Right renal cortex interstitium (tissue), 3 donors: ENCODE results near the gene PLA2G2A. TPM values are rescaled to one million over a fixed set of nuclear protein-coding genes. Genes with fewer than 3 reads are reported as not detected.
"Not testable (repeated sequence)": the region's sequence is repeated elsewhere in the genome, so short reads cannot be mapped to it uniquely, and the experiment has no call there.

Experiments used
- DNase-seq, 3 donors: peaks; one replicate each; pipeline ENCODE4 v3.0.0-alpha.2; 2013; ENCODE audit warnings: low read depth in 3 of 3, low spot score in 2 of 3
- polyA plus RNA-seq, 3 donors: library from polyadenylated mRNA; unstranded; fragments of 120-200 nt; gene quantifications; one replicate each; pipeline ENCODE4 v1.2.1, GENCODE V29; 2013; ENCODE audit not compliant: insufficient read length in 3 of 3

PLA2G2A gene
- polyA plus RNA-seq, 3 donors: not detected

DNA sequence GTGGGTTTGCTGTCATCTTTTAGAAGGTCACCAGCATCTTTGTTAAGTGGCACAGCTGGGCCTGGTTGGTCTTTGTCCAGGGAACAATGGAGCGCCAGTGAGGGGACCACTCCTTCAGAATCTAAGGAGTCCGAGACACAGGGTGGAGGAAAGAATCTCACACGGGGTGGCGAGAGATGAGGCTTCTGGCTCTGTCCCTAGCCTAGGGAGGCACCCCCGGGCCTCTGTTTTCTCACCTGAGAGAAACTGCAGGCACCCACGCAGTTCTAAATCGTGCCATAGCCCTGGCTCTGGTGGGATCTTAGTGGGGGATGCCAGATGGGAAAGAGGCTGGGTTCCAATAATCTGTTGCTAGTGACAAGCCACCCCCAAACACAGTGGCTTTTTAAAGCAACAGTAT lies 45.1 kb downstream of the PLA2G2A start:
- DNase-seq: no peak

DNA sequence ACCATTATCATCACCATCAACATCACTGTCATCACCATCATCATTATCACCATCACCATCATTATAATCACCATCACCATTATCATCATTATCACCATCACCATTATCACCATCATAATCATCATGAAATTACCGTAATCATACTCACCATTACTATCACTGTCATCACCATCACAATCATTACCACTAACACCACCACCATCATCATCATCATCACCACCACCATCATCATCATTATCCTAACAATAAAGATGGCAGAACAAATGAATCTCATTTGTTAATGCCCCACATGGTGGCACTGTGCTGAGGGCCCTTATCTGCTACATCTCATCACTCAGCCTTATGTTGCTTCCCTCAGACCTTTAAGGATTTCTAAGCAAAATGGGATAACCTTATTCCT lies 46.6 kb downstream of the PLA2G2A start:
- DNase-seq: no peak

DNA sequence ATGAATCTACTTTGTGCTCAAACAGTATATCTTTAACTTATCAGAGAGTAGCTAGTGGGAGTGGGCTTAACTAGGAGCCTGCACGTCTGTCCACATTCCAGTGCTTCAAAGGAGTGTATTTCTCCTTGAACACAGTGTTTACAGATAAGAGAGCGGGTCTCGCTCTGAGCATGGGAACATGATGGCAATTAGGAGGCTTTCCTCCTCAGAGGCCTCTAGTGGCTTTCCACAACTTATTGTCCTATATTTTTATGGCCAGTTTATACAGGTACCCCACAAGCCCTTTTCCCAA lies 52.3 kb downstream of the PLA2G2A start:
- DNase-seq: not testable (repeated sequence)

- DNase-seq: no peak
Measured at GRCh38 chr1:19926296-19927129, 52.9 kb downstream of the PLA2G2A start.

Other genes with a start within 250 kb of the PLA2G2A start
- 10 to 100 TPM; 16.5 to 18.4 (median 17.8) TPM for gene TMCO4, start 179.7 kb downstream of the PLA2G2A start, polyA plus RNA-seq
- gene RNF186, start 164.3 kb downstream of the PLA2G2A start, polyA plus RNA-seq: under 1 TPM in 2 of 3 donors, not detected in 1; 0.28 to 0.35 TPM
- gene OTUD3, start 97.2 kb downstream of the PLA2G2A start, polyA plus RNA-seq: 10 to 100 TPM; 12.3 to 20.0 (median 16.8) TPM
- gene PLA2G2E, start 56.0 kb downstream of the PLA2G2A start, polyA plus RNA-seq: not detected
- under 1 TPM in 1 of 3 donors, not detected in 2; 0.21 TPM for gene PLA2G5, start 90.6 kb upstream of the PLA2G2A start, polyA plus RNA-seq
- under 1 TPM; 0.06 to 0.10 (median 0.08) TPM for gene PLA2G2D, start 139.9 kb upstream of the PLA2G2A start, polyA plus RNA-seq
- under 1 TPM in 2 of 3 donors, not detected in 1; 0.12 to 0.37 TPM for gene PLA2G2F, start 159.7 kb upstream of the PLA2G2A start, polyA plus RNA-seq
- 1 to 10 TPM; 5.6 to 6.9 (median 6.1) TPM for gene UBXN10, start 206.5 kb upstream of the PLA2G2A start, polyA plus RNA-seq
- under 1 TPM in 1 of 3 donors, not detected in 2; 0.15 TPM for gene PLA2G2C, start 206.9 kb upstream of the PLA2G2A start, polyA plus RNA-seq